ENCODE results near the gene UTS2. TPM values are rescaled to one million over a fixed set of nuclear protein-coding genes. Genes with fewer than 3 reads are reported as not detected.

UTS2 gene
- total RNA-seq, 1 experiment from 2014 or later, result 31.0 TPM

- Histone ChIP-seq H3K27me3 (replicated peaks; ENCODE audit: insufficient read depth, low read depth, low read length, poor library complexity) (no peaks in the 10 kb centered on the region), H3K9me3 (ENCODE audit: low read depth, low read length, poor library complexity, severe bottlenecking) (no peaks in the 10 kb centered on the region), H3K4me3 (ENCODE audit: low read depth, low read length, poor library complexity, severe bottlenecking) (no peak overlapping the region), H3K27ac (ENCODE audit: low read depth, low read length, poor library complexity, severe bottlenecking) (no peak overlapping the region), H3K36me3 (ENCODE audit: insufficient read depth, low read length, poor library complexity, severe bottlenecking) (no peaks in the 10 kb centered on the region), H3K4me1 (ENCODE audit: insufficient read depth, low read length, poor library complexity, severe bottlenecking) (no peaks in the 10 kb centered on the region)
- ChIA-PET CTCF (no interaction called here), POLR2A (ENCODE audit: low non-redundant PET) (no interaction called here)
- TF ChIP-seq, protein P1, sequence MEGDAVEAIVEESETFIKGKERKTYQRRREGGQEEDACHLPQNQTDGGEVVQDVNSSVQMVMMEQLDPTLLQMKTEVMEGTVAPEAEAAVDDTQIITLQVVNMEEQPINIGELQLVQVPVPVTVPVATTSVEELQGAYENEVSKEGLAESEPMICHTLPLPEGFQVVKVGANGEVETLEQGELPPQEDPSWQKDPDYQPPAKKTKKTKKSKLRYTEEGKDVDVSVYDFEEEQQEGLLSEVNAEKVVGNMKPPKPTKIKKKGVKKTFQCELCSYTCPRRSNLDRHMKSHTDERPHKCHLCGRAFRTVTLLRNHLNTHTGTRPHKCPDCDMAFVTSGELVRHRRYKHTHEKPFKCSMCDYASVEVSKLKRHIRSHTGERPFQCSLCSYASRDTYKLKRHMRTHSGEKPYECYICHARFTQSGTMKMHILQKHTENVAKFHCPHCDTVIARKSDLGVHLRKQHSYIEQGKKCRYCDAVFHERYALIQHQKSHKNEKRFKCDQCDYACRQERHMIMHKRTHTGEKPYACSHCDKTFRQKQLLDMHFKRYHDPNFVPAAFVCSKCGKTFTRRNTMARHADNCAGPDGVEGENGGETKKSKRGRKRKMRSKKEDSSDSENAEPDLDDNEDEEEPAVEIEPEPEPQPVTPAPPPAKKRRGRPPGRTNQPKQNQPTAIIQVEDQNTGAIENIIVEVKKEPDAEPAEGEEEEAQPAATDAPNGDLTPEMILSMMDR (conservative IDR thresholded peaks at IDR 0.05; ENCODE audit: low read depth, low read length), result no peak
- TF ChIP-seq EZH2 (IDR thresholded peaks at IDR 0.05; ENCODE audit: borderline replicate concordance, low read depth, low read length, poor library complexity, severe bottlenecking), result no peak
- intact Hi-C loops (cut with micrococcal nuclease; ENCODE audit: unreplicated experiment), result no loop called here
- no TSS peak for BruUV-seq (replicated peaks)
- DNase-seq (ENCODE audit: low spot score), result no peak
Observed at GRCh38 chr1:7821282-7821681, 31.6 kb downstream of the UTS2 start.

- CTCF ChIA-PET, result no interaction called here
- H3K4me3 ChIP-seq (ENCODE audit: low read depth, low read length, poor library complexity, severe bottlenecking), result no peak overlapping the region
- no peaks in the 10 kb centered on the region for H3K27me3 ChIP-seq (replicated peaks; ENCODE audit: insufficient read depth, low read depth, low read length, poor library complexity)
- intact Hi-C loops (cut with micrococcal nuclease; ENCODE audit: unreplicated experiment), result no loop called here
- no peaks in the 10 kb centered on the region for H3K36me3 ChIP-seq (ENCODE audit: insufficient read depth, low read length, poor library complexity, severe bottlenecking)
- POLR2A ChIA-PET (ENCODE audit: low non-redundant PET), result no interaction called here
- no peak overlapping the region for H3K27ac ChIP-seq (ENCODE audit: low read depth, low read length, poor library complexity, severe bottlenecking)
- no peak for DNase-seq (ENCODE audit: low spot score)
- no peaks in the 10 kb centered on the region for H3K4me1 ChIP-seq (ENCODE audit: insufficient read depth, low read length, poor library complexity, severe bottlenecking)
- peaks cover 18% of the 10 kb centered on the region for H3K9me3 ChIP-seq (ENCODE audit: low read depth, low read length, poor library complexity, severe bottlenecking)
- TF ChIP-seq, protein P1 (conservative IDR thresholded peaks at IDR 0.05; ENCODE audit: low read depth, low read length), result no peak
- no peak for TF ChIP-seq EZH2 (IDR thresholded peaks at IDR 0.05; ENCODE audit: borderline replicate concordance, low read depth, low read length, poor library complexity, severe bottlenecking)
- no TSS peak for BruUV-seq (replicated peaks)
Observed at GRCh38 chr1:7813677-7814373, 39.0 kb downstream of the UTS2 start.

- no peak overlapping the region for H3K4me3 ChIP-seq (ENCODE audit: low read depth, low read length, poor library complexity, severe bottlenecking)
- no peaks in the 10 kb centered on the region for H3K27me3 ChIP-seq (replicated peaks; ENCODE audit: insufficient read depth, low read depth, low read length, poor library complexity)
- no peaks in the 10 kb centered on the region for H3K36me3 ChIP-seq (ENCODE audit: insufficient read depth, low read length, poor library complexity, severe bottlenecking)
- ChIA-PET POLR2A (ENCODE audit: low non-redundant PET) (no interaction called here), CTCF (no interaction called here)
- no peak for TF ChIP-seq EZH2 (IDR thresholded peaks at IDR 0.05; ENCODE audit: borderline replicate concordance, low read depth, low read length, poor library complexity, severe bottlenecking)
- TF ChIP-seq, protein P1 (conservative IDR thresholded peaks at IDR 0.05; ENCODE audit: low read depth, low read length), result no peak
- no peak overlapping the region for H3K27ac ChIP-seq (ENCODE audit: low read depth, low read length, poor library complexity, severe bottlenecking)
- intact Hi-C loops (cut with micrococcal nuclease; ENCODE audit: unreplicated experiment), result no loop called here
- no peak for DNase-seq (ENCODE audit: low spot score)
- BruUV-seq (replicated peaks), result no TSS peak
- H3K4me1 ChIP-seq (ENCODE audit: insufficient read depth, low read length, poor library complexity, severe bottlenecking), result no peaks in the 10 kb centered on the region
- H3K9me3 ChIP-seq (ENCODE audit: low read depth, low read length, poor library complexity, severe bottlenecking), result peaks cover 18% of the 10 kb centered on the region
Observed at GRCh38 chr1:7811476-7811875, 41.4 kb downstream of the UTS2 start.

Data from A673 (cell line).